ENCODE data around the gene LRRC8D.

GRCh38 chr1:89771991-89772560 is 48.8 kb upstream of the LRRC8D start:
- TF ChIP-seq OSR1 (CRISPR knock-in tag; IDR thresholded peaks at IDR 0.05) (no peak), ZNF565 (CRISPR knock-in tag; conservative IDR thresholded peaks at IDR 0.05; ENCODE audit: low read depth) (no peak), ZFP3 (CRISPR knock-in tag; IDR thresholded peaks at IDR 0.05) (no peak), TSHZ2 (CRISPR knock-in tag; IDR thresholded peaks at IDR 0.05) (no peak)

Data from SK-N-SH treated with all-trans-retinoic acid at 6 μM for 48 hours (cell line).